ENCODE data around the gene MICALL2.

Gene MICALL2

DNA sequence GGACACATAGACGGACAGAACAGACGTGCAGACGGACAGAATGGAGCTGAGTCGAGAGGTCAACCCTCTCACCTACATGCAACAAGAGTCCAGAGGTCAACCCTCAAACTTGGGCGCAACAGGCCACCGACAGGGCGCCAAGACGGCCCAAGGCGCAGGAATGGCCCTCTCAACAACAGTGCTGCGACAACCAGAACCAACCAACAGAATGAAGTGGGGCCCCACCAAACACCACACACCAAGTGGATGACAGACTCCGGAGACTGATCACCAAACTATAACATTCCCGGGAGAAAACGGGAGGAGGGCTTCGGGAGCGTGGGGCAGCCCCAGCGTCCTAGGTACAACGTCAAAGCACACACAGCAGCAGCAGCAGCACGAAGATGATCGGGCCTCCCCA, 31.6 kb upstream of the MICALL2 start:
- no peak overlapping the region for H3K4me3 ChIP-seq (ENCODE audit: low read depth in 1 of 2, low read length in 2 of 2)
- no peaks in the 10 kb centered on the region for H3K27me3 ChIP-seq (ENCODE audit: control insufficient read depth in 1 of 2, insufficient read depth in 2 of 2, low read length in 2 of 2)
- peaks cover 42% of the 10 kb centered on the region for H3K36me3 ChIP-seq (ENCODE audit: insufficient read depth, low read length)
- H3K9ac ChIP-seq (ENCODE audit: low read length) = no peak overlapping the region
- H3K27ac ChIP-seq (ENCODE audit: low read depth, low read length) = no peak overlapping the region
- no peaks in the 10 kb centered on the region for H3K9me3 ChIP-seq (ENCODE audit: low read length)
- H3K4me1 ChIP-seq (ENCODE audit: insufficient read depth, low read length) = no peaks in the 10 kb centered on the region

DNA sequence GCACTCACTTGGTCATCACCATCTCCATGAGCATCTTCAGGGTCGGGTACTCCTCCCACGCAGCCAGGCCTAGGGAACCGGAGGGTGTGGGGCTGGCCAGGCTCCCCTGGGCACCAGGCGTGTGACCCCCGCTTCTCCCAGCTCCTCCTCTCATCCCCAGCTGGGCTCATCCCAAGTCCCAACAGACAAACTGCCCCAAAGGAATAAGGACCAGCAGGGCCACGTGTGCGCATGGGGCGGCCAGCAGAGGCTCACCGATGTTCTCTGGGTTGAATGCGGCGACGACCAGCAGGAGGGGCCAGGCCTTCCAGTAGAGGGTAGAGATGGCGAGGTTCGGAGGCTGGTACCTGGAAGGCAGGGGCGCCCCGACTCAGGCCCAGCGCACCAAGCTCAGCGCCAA, 30.1 kb upstream of the MICALL2 start:
- no peak overlapping the region for H3K27ac ChIP-seq (ENCODE audit: low read depth, low read length)
- no peaks in the 10 kb centered on the region for H3K27me3 ChIP-seq (ENCODE audit: control insufficient read depth in 1 of 2, insufficient read depth in 2 of 2, low read length in 2 of 2)
- no peak overlapping the region for H3K4me3 ChIP-seq (ENCODE audit: low read depth in 1 of 2, low read length in 2 of 2)
- peaks cover 52% of the 10 kb centered on the region for H3K36me3 ChIP-seq (ENCODE audit: insufficient read depth, low read length)
- no peak overlapping the region for H3K9ac ChIP-seq (ENCODE audit: low read length)
- H3K9me3 ChIP-seq (ENCODE audit: low read length) = no peaks in the 10 kb centered on the region
- no peaks in the 10 kb centered on the region for H3K4me1 ChIP-seq (ENCODE audit: insufficient read depth, low read length)

DNA sequence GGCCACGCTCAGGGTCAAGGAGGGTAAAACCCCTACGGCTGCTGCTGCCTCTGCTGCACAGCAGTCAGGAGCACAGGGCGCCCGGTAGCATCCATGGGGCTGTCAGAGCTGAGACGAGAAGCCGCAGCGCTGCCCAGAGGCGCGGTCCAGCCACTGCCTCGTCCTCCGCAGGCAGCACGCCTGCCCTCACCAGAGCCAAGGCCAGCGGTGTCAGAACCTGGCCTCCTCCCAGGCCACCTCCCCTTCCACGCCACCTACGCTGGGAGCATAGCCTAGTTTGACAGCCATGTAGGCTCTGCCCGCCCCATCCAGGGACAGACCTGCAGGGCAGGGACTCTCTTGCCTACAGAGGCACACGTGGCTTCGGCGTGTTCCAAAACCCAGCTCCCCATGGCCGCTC, 28.7 kb upstream of the MICALL2 start:
- Histone ChIP-seq H3K4me1 (ENCODE audit: insufficient read depth, low read length) (no peaks in the 10 kb centered on the region), H3K4me3 (ENCODE audit: low read depth in 1 of 2, low read length in 2 of 2) (no peak overlapping the region), H3K27ac (ENCODE audit: low read depth, low read length) (no peak overlapping the region), H3K27me3 (ENCODE audit: control insufficient read depth in 1 of 2, insufficient read depth in 2 of 2, low read length in 2 of 2) (no peaks in the 10 kb centered on the region), H3K9me3 (ENCODE audit: low read length) (no peaks in the 10 kb centered on the region), H3K36me3 (ENCODE audit: insufficient read depth, low read length) (peaks cover 60% of the 10 kb centered on the region), H3K9ac (ENCODE audit: low read length) (no peak overlapping the region)

DNA sequence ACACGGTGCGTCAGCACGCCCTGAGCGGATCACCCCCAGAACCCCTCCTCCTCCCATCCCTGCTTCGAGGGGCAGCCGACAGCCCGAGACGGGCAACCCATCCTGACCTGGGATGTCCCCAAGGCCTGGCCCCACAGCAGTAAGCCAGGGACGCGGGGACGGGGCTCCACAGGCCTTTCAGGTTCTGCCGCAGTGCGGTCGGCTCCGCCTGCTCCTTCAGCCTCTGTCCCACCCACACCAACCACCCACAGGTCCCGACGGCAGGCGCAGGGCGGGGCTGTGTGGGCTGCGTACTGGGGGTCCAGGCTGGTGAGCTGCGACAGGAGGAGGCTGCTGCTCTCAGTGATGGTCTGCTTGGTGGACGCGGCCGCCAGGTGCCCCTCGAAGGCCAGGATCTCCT, 28.2 kb upstream of the MICALL2 start:
- H3K36me3 ChIP-seq (ENCODE audit: insufficient read depth, low read length) = peaks cover 65% of the 10 kb centered on the region
- H3K27ac ChIP-seq (ENCODE audit: low read depth, low read length) = no peak overlapping the region
- no peak overlapping the region for H3K9ac ChIP-seq (ENCODE audit: low read length)
- no peaks in the 10 kb centered on the region for H3K27me3 ChIP-seq (ENCODE audit: control insufficient read depth in 1 of 2, insufficient read depth in 2 of 2, low read length in 2 of 2)
- H3K9me3 ChIP-seq (ENCODE audit: low read length) = no peaks in the 10 kb centered on the region
- H3K4me3 ChIP-seq (ENCODE audit: low read depth in 1 of 2, low read length in 2 of 2) = no peak overlapping the region
- no peaks in the 10 kb centered on the region for H3K4me1 ChIP-seq (ENCODE audit: insufficient read depth, low read length)

DNA sequence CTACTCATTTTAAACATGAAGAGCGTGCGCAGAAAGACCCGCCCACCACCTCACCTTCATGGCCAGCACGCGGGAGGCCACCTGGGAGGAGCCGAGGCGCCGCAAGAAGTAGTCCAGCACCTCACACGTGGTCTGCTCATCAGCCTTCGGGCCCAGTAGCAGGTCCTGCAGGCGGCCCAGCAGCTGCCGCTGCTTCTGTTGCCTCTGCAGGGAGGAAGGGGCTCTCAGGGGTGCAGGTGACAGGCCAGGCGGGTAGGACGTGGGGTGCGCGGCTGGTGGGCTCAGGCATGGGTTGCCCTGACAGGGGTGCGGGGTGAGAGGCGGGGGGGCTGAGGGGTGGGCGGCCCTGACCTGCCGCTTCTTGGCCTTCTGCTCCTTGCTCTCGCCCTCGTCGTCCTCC, 27.3 kb upstream of the MICALL2 start:
- H3K4me1 ChIP-seq (ENCODE audit: insufficient read depth, low read length) = no peaks in the 10 kb centered on the region
- no peaks in the 10 kb centered on the region for H3K9me3 ChIP-seq (ENCODE audit: low read length)
- H3K4me3 ChIP-seq (ENCODE audit: low read depth in 1 of 2, low read length in 2 of 2) = no peak overlapping the region
- H3K9ac ChIP-seq (ENCODE audit: low read length) = no peak overlapping the region
- no peaks in the 10 kb centered on the region for H3K27me3 ChIP-seq (ENCODE audit: control insufficient read depth in 1 of 2, insufficient read depth in 2 of 2, low read length in 2 of 2)
- no peak overlapping the region for H3K27ac ChIP-seq (ENCODE audit: low read depth, low read length)
- peaks cover 64% of the 10 kb centered on the region for H3K36me3 ChIP-seq (ENCODE audit: insufficient read depth, low read length)

DNA sequence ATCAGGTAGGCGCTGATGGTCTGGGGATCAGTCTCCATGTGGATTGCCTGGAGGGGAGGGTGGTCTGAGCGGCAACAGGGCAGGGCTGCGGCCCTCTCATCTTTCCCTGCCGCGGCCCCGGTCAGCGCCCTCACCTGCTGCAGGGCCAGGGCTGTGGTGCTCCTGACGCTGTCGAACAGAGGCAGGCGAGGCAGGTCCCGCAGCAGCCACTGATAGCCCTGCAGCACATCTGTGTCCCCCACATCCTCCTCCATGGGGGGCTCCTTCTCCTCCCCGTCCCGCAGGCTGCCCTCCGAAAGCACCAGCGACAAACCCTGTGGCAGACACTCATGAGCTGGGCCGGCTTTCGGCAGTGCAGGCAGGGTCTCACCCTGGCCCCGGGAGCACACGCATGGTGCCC, 25.9 kb upstream of the MICALL2 start:
- Histone ChIP-seq H3K4me3 (ENCODE audit: low read depth in 1 of 2, low read length in 2 of 2) (no peak overlapping the region), H3K36me3 (ENCODE audit: insufficient read depth, low read length) (peaks cover 65% of the 10 kb centered on the region), H3K4me1 (ENCODE audit: insufficient read depth, low read length) (no peaks in the 10 kb centered on the region), H3K9ac (ENCODE audit: low read length) (no peak overlapping the region), H3K27me3 (ENCODE audit: control insufficient read depth in 1 of 2, insufficient read depth in 2 of 2, low read length in 2 of 2) (no peaks in the 10 kb centered on the region), H3K9me3 (ENCODE audit: low read length) (no peaks in the 10 kb centered on the region), H3K27ac (ENCODE audit: low read depth, low read length) (no peak overlapping the region)

DNA sequence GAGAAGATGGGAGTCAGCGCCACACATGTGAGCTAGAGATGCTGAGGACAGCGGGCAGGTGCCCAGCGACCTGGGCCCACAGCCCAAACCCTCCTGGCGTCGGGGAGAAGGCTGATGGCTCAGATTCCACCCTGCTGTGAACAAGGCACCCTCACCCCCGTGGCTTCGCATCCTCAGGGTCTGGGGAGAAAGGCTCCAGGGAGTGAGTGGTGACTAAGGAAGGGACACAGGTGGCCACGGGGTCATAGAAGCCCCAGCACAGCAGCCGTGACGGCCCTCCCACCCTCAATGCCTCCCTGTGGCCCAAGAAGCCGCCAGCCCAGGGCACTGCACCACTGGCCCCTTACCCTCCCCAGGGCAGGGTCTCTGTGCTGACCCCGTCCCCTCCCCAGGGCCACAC, 25.3 kb upstream of the MICALL2 start:
- Histone ChIP-seq H3K9me3 (ENCODE audit: low read length) (no peaks in the 10 kb centered on the region), H3K4me3 (ENCODE audit: low read depth in 1 of 2, low read length in 2 of 2) (no peak overlapping the region), H3K36me3 (ENCODE audit: insufficient read depth, low read length) (peaks cover 62% of the 10 kb centered on the region), H3K27ac (ENCODE audit: low read depth, low read length) (no peak overlapping the region), H3K9ac (ENCODE audit: low read length) (no peak overlapping the region), H3K4me1 (ENCODE audit: insufficient read depth, low read length) (no peaks in the 10 kb centered on the region), H3K27me3 (ENCODE audit: control insufficient read depth in 1 of 2, insufficient read depth in 2 of 2, low read length in 2 of 2) (no peaks in the 10 kb centered on the region)

DNA sequence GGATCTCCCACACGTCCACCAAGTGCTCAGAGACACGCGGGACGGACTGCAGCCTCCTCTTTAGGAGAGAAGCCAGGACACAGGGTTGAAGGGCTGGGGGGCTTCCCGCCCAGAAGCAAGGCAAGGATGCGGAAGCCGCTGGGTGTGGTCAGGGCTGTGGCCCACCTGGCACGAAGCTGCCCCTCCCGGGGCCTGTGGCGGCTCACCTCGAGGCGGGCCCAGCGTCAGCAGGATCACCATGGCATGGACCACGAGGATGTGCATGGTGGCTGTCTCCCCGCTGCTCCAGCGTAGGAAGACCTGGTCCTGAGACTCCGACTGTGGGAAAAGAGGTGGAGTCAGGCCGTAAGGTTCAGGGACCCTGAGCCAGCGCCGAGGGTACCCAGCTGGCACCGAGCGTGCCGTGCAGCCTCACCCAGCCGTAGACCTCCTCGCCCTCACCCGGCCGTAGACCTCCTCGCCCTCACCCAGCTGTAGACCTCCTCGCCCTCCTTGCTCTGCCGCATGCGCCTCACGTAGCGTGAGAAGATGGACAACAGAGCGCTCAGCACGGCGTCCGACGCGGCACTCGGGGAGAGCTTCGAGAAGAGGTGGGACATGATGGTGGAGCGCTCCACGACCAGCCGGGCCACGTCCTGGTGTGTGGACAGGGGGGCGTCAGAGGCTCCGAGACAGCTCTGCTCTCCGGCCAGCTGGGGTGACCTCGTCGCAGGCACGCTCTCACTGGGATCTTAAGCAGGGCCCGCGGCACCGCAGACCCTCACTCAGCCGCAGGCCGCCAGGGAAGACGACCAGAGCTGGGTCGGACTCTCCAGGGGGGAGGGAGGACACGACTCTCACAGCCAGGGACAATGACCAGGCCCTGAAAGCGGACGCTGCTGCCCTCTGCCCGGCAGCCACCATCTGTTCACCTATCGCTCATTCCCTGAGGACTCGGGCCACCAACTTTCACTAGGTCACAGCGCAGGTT, 24.6 kb upstream of the MICALL2 start:
- Histone ChIP-seq H3K9me3 (ENCODE audit: low read length) (no peaks in the 10 kb centered on the region), H3K36me3 (ENCODE audit: insufficient read depth, low read length) (peaks cover 56% of the 10 kb centered on the region), H3K27me3 (ENCODE audit: control insufficient read depth in 1 of 2, insufficient read depth in 2 of 2, low read length in 2 of 2) (no peaks in the 10 kb centered on the region), H3K4me3 (ENCODE audit: low read depth in 1 of 2, low read length in 2 of 2) (no peak overlapping the region), H3K27ac (ENCODE audit: low read depth, low read length) (no peak overlapping the region), H3K4me1 (ENCODE audit: insufficient read depth, low read length) (no peaks in the 10 kb centered on the region), H3K9ac (ENCODE audit: low read length) (no peak overlapping the region)

DNA sequence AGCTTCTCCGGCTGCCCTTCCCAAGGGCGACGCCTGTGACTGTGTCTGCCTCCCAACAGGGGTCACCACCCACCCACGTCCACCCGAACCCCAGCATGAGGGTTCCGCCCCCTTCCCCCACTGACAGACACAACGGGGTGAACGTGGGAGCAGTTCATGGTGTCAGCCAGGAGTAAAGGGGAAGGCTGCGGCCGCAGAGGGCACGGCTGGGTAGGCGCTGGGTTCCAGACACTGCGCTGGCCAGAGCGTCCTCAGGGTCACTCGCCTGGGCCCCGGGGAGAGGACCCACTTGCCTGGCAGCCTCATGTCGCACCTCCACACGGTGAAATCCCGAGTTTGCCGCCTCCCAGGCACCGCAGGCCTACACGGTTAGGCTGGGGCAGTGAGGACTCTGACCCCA, 23.8 kb upstream of the MICALL2 start:
- no peak overlapping the region for H3K27ac ChIP-seq (ENCODE audit: low read depth, low read length)
- no peaks in the 10 kb centered on the region for H3K27me3 ChIP-seq (ENCODE audit: control insufficient read depth in 1 of 2, insufficient read depth in 2 of 2, low read length in 2 of 2)
- H3K9ac ChIP-seq (ENCODE audit: low read length) = no peak overlapping the region
- H3K9me3 ChIP-seq (ENCODE audit: low read length) = no peaks in the 10 kb centered on the region
- H3K4me1 ChIP-seq (ENCODE audit: insufficient read depth, low read length) = no peaks in the 10 kb centered on the region
- no peak overlapping the region for H3K4me3 ChIP-seq (ENCODE audit: low read depth in 1 of 2, low read length in 2 of 2)
- peaks cover 50% of the 10 kb centered on the region for H3K36me3 ChIP-seq (ENCODE audit: insufficient read depth, low read length)

DNA sequence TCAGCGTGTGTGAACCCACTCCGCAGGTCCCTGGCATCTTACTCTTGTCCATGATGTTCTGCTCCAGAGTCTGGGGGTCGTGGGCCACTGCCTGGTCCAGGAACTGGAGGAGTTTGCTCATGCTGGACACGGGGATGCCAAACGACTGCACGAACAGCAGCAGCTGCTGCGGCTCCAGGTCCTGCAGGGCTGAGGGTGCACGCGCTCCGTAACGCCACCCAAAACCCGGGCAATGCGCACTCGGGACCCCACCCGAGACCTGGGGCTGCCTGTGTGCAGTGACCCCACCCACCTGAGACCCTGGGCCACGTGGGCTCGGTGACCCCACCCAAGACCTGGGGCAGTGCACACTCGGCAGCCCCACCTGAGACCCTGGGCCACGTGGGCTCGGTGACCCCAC, 22.0 kb upstream of the MICALL2 start:
- Histone ChIP-seq H3K27me3 (ENCODE audit: control insufficient read depth in 1 of 2, insufficient read depth in 2 of 2, low read length in 2 of 2) (no peaks in the 10 kb centered on the region), H3K4me1 (ENCODE audit: insufficient read depth, low read length) (no peaks in the 10 kb centered on the region), H3K9ac (ENCODE audit: low read length) (no peak overlapping the region), H3K9me3 (ENCODE audit: low read length) (no peaks in the 10 kb centered on the region), H3K4me3 (ENCODE audit: low read depth in 1 of 2, low read length in 2 of 2) (no peak overlapping the region), H3K36me3 (ENCODE audit: insufficient read depth, low read length) (peaks cover 46% of the 10 kb centered on the region), H3K27ac (ENCODE audit: low read depth, low read length) (no peak overlapping the region)

DNA sequence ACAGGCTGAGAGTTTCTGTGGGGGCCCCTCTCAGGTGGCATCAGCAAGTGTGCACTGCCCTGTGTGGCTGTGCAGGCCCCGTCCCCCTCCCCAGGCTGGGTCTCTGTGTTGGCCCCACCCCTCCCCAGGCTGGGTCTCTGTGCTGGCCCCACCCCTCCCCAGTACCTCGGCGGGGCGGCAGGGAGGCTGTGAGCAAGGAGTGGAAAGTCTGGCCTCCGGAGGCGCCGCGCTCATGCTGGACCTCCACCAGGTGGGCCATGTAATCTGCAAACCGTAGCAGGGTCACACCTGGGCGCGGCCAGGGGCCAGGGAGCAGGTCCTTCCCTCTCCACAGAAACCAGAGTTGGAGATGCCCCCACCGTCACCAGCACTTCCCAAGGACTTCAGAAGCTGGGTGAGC, 21.4 kb upstream of the MICALL2 start:
- H3K9me3 ChIP-seq (ENCODE audit: low read length) = no peaks in the 10 kb centered on the region
- no peak overlapping the region for H3K4me3 ChIP-seq (ENCODE audit: low read depth in 1 of 2, low read length in 2 of 2)
- H3K27ac ChIP-seq (ENCODE audit: low read depth, low read length) = no peak overlapping the region
- H3K36me3 ChIP-seq (ENCODE audit: insufficient read depth, low read length) = peaks cover 43% of the 10 kb centered on the region
- no peak overlapping the region for H3K9ac ChIP-seq (ENCODE audit: low read length)
- no peaks in the 10 kb centered on the region for H3K27me3 ChIP-seq (ENCODE audit: control insufficient read depth in 1 of 2, insufficient read depth in 2 of 2, low read length in 2 of 2)
- H3K4me1 ChIP-seq (ENCODE audit: insufficient read depth, low read length) = no peaks in the 10 kb centered on the region

DNA sequence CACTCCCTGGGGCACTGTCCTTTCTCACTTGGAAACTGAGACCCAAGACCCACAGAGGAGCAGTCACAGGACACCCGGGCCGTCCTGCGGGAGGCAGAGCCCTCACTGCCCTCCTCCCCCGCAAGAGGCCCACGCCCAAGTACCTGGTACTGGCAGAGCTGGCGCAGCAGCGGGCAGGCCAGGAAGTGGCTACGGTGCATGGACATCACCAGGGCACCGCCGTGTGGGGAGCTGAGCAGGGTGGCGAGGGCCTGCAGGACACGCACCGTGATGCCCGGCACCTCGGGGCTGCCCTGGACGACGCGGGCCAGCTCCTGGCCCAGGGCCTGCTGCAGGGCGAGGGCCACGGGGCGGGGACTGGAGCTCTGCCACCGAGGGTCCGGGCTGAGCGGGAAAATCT, 20.0 kb upstream of the MICALL2 start:
- peaks cover 34% of the 10 kb centered on the region for H3K36me3 ChIP-seq (ENCODE audit: insufficient read depth, low read length)
- no peaks in the 10 kb centered on the region for H3K27me3 ChIP-seq (ENCODE audit: control insufficient read depth in 1 of 2, insufficient read depth in 2 of 2, low read length in 2 of 2)
- H3K9ac ChIP-seq (ENCODE audit: low read length) = no peak overlapping the region
- no peak overlapping the region for H3K4me3 ChIP-seq (ENCODE audit: low read depth in 1 of 2, low read length in 2 of 2)
- H3K9me3 ChIP-seq (ENCODE audit: low read length) = no peaks in the 10 kb centered on the region
- no peak overlapping the region for H3K27ac ChIP-seq (ENCODE audit: low read depth, low read length)
- H3K4me1 ChIP-seq (ENCODE audit: insufficient read depth, low read length) = no peaks in the 10 kb centered on the region
